OCI-LY3 (cell line): Measurements from ENCODE around the gene CACNA2D2.

Experiments used
- CTCF ChIP-seq: fragments of 200-600, 300-600 bp; sonication (generic); IDR thresholded peaks from 2 replicates; pipeline ENCODE4 v1.5.1; 2014; ENCODE audit warnings: antibody characterized with exemption, low read length, low read depth
- EZH2phosphoT487 ChIP-seq: fragments of 200-600 bp; shearing (Covaris generic); IDR thresholded peaks from 2 replicates; pipeline ENCODE4 v1.6.1; 2018; ENCODE audit warnings: antibody characterized with exemption, mixed run types, low read depth

GRCh38 chr3:50319181-50319893 is 184.1 kb downstream of the CACNA2D2 start:
- TF ChIP-seq CTCF (no peak), EZH2phosphoT487 (no peak)
